Neutrophil (primary cell): Measurements from ENCODE around the gene BAHCC1.

Experiments used
- H3K27ac ChIP-seq: fragments of 200-600 bp; sonication (generic); 2 replicates; pipeline ENCODE4 v1.5.1; 2016; ENCODE audit warnings: mild to moderate bottlenecking, moderate library complexity
- H3K27me3 ChIP-seq: fragments of 200-600 bp; sonication (generic); 2 replicates; pipeline ENCODE4 v1.6.0; 2016; ENCODE audit warnings: mild to moderate bottlenecking
- H3K36me3 ChIP-seq: fragments of 200-600 bp; sonication (generic); 2 replicates; pipeline ENCODE4 v1.5.1; 2017
- H3K4me1 ChIP-seq, 2 experiments: fragments of 200-600 bp in 1 of 2; sonication (generic) in 1 of 2; 1 replicate in 1 of 2; 2 replicates in 1 of 2; pipeline versions ENCODE4 v1.5.1 to v1.6.1; 2013 to 2016; ENCODE audit warnings: low read depth in 1 of 2, low read length in 1 of 2, mild to moderate bottlenecking in 1 of 2, moderate library complexity in 1 of 2; ENCODE audit not compliant: control insufficient read depth in 1 of 2, insufficient read depth in 1 of 2
- H3K4me3 ChIP-seq, 2 experiments: fragments of 200-600 bp in 1 of 2; sonication (generic) in 1 of 2; 1 replicate in 1 of 2; 2 replicates in 1 of 2; pipeline ENCODE4 v1.5.1; 2013 to 2016; ENCODE audit warnings: low read depth in 1 of 2, low read length in 1 of 2, mild to moderate bottlenecking in 1 of 2, moderate library complexity in 1 of 2
- H3K9me3 ChIP-seq: fragments of 200-600 bp; sonication (generic); 2 replicates; pipeline ENCODE4 v1.5.1; 2016
- TF ChIP-seq, protein P1 (sequence below): fragments of 200-600 bp; sonication (generic); IDR thresholded peaks from 2 replicates; pipeline ENCODE4 v1.5.1; 2016; ENCODE audit warnings: antibody characterized with exemption

Gene BAHCC1

DNA sequence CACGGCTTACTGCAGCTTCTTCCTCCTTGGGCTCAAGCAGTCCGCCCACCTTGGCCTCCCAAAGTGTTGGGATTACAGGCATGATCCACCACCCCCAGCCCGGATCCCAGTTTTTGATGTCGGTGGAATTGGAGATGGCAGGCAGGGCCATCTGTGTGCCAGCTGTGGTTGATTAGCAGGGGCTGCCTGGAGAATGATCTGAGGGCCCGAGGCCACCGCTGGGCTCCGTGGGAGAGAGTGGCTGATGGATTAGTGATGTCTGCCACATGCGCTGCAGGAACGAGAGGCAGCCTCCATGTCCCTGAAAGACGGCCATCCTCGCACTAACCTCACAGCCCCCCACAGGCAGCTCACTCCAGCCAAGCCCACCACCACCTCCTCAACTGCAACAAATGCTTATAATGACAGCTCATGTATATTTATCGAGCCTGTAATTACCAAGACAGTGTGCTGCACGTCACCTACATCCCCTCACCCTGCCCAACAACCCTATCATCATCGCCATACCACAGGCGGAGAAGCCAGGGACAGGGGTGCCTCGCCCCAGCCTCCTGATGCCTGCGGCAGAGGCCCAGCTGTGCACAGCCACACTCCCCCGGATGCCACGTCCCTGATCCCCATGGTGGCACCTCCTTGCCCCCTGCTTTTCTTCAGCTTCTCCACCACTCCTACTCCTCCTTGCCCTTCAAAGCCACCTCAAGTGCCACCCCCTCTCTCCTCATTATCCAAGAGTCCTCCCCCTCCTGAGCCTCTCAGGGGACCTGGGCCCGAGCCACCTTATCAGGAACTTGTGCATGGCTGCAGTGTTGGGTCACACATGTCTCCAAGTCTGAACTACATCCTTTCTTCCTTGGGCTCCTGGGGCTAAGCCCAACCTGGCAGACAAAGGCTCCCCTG lies 84.2 kb downstream of the BAHCC1 start:
- Histone ChIP-seq H3K4me1 (peaks cover 26% of the 10 kb centered on the region in 2 experiments), H3K27me3 (peaks cover 57% of the 10 kb centered on the region), H3K36me3 (no peaks in the 10 kb centered on the region), H3K27ac (no peak overlapping the region), H3K4me3 (no peak overlapping the region), H3K9me3 (no peaks in the 10 kb centered on the region)
- TF ChIP-seq, protein P1, sequence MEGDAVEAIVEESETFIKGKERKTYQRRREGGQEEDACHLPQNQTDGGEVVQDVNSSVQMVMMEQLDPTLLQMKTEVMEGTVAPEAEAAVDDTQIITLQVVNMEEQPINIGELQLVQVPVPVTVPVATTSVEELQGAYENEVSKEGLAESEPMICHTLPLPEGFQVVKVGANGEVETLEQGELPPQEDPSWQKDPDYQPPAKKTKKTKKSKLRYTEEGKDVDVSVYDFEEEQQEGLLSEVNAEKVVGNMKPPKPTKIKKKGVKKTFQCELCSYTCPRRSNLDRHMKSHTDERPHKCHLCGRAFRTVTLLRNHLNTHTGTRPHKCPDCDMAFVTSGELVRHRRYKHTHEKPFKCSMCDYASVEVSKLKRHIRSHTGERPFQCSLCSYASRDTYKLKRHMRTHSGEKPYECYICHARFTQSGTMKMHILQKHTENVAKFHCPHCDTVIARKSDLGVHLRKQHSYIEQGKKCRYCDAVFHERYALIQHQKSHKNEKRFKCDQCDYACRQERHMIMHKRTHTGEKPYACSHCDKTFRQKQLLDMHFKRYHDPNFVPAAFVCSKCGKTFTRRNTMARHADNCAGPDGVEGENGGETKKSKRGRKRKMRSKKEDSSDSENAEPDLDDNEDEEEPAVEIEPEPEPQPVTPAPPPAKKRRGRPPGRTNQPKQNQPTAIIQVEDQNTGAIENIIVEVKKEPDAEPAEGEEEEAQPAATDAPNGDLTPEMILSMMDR: no peak

DNA sequence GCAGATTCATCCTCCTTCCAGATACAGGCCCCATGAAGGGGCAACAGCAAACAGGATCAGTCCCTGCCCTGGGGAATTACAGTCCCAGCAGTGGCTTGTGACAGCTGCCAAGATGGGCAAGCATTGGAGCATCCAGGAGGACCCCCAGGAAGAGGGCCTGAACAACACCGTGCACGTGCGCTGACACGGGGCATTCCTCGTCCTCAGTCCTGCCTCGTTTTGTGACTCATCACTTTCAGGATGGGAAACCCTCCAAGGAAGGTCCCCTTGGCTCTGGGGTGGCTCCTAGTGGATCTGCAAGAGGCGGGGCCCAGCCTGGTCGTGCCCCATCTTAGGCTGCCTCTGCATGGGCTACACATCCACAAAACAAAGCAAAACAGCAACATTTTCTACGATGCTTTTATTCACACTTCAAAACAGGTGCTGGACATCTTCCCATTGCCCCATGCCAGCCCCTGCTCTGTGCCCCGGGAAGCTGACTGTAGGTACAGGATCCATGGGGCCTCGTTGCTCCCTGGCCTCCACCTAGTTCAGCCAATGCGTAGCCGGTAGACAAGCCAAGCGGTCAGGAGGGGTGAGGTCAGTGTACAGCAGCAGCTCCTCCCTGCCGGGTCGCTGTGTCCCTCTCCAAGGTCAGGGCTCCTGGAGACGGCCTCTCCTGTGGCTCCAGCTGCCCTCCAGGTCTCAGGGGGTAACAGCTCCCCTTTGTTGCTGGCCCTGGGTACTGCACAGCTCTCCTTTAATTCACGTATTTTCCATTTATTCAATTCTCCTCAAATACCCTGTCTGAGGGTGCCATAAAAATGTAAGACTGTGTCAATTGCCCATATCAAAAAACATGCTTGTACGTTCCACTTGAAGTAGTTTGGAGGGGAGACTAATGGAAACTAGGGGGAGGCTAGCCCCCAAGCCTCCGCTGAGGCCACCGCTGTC lies 85.1 kb downstream of the BAHCC1 start:
- Histone ChIP-seq H3K27ac (no peak overlapping the region), H3K4me1 (peaks cover 30 to 31% of the 10 kb centered on the region in 2 experiments), H3K4me3 (no peak overlapping the region), H3K36me3 (no peaks in the 10 kb centered on the region), H3K9me3 (no peaks in the 10 kb centered on the region), H3K27me3 (peaks cover 63% of the 10 kb centered on the region)
- TF ChIP-seq, protein P1: no peak

DNA sequence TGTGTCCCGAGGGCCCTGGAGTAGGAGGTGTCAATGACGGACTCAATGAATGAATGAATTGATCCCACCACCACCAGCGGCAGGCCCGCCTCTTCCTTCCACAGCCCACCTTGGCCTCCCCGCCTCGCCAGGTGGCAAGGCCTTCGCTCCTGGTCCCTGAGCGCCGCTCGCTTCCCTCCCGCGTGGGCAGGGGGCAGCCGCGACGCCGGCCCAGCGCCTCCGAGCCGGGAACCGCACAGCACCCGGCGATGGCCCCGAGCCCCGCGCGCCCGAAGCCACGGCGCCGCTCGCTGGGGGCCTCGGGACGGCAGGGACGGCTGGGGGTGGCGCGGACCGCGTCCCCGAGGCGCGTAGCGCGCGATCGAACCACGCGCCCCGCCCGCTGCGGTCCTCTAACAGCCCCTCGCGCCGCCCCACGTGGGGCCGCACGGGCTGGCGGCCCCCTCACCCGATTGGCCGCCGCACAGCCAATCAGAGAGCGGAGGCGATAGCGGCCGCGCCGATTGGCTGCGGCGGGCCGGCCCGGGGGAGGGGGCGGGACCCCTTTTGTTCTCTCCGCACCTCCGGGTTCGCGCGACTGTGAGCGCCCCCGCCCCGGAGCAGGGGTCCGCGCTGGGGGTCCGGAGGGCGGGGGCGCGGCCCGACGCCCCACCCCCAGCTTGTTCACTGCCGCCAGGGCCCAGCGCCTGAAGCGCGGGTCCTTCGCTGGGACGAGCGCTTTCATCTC lies 86.0 kb downstream of the BAHCC1 start:
- no peaks in the 10 kb centered on the region for H3K9me3 ChIP-seq
- H3K4me3 ChIP-seq: peak overlapping the region; percentile 49 to 62
- H3K27ac ChIP-seq: no peak overlapping the region
- H3K36me3 ChIP-seq: no peaks in the 10 kb centered on the region
- TF ChIP-seq, protein P1: no peak
- peaks cover 30 to 31% of the 10 kb centered on the region in 2 experiments for H3K4me1 ChIP-seq
- peaks cover 72% of the 10 kb centered on the region for H3K27me3 ChIP-seq

DNA sequence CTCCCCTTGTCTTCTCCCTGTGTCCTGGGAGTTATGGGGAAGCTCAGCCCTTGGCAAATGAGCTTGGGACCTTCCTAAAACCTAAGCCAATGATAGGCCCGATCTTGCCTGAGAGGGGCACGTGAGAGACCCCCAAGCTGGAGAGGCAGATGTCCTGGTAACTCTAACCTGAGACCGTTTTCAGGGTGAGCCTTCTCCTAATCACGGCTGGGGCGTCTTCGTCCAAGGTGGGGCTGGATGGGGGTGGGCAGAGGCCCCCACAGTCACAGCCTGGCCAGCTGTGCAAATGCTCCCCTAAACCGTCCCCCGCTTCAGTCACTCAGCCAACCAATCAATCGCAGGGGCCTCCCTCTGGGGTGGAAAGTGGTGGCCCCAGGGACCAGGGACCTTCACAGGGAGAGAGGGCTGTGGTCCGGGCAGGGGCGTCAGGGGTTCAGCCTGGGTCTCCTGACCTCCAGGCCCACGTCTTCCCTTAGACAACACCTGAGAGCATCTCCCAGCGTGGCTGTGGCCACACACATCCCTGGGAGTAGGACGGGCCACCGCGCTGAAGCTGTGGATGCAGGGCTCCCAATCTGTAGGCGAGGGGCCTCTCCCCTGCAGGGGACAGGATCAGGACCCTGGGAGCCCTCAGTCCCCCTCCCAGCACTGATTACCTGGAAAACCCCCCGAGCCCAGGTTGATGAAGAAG lies 86.7 kb downstream of the BAHCC1 start:
- Histone ChIP-seq H3K27ac (no peak overlapping the region), H3K27me3 (peaks cover 79% of the 10 kb centered on the region), H3K36me3 (no peaks in the 10 kb centered on the region), H3K4me1 (peaks cover 30 to 31% of the 10 kb centered on the region in 2 experiments), H3K9me3 (no peaks in the 10 kb centered on the region), H3K4me3 (peak overlapping the region; percentile 49 to 62)
- TF ChIP-seq, protein P1: no peak
